Posterior cingulate gyrus (tissue), 11 donors: ENCODE measurements around the gene CENPP.

Source experiments
- DNase-seq, 10 donors: peaks; one replicate each; pipeline versions ENCODE4 v3.0.0 to v3.0.0-alpha.2; 2020 to 2021; ENCODE audit warnings: mixed read lengths in 3 of 10
- intact Hi-C: fragments of 100-400 bp; cut with DNase I; formaldehyde crosslinking; loops from one replicate; pipeline ENCODE4 v1.15.1; 2023

CENPP gene

DNA sequence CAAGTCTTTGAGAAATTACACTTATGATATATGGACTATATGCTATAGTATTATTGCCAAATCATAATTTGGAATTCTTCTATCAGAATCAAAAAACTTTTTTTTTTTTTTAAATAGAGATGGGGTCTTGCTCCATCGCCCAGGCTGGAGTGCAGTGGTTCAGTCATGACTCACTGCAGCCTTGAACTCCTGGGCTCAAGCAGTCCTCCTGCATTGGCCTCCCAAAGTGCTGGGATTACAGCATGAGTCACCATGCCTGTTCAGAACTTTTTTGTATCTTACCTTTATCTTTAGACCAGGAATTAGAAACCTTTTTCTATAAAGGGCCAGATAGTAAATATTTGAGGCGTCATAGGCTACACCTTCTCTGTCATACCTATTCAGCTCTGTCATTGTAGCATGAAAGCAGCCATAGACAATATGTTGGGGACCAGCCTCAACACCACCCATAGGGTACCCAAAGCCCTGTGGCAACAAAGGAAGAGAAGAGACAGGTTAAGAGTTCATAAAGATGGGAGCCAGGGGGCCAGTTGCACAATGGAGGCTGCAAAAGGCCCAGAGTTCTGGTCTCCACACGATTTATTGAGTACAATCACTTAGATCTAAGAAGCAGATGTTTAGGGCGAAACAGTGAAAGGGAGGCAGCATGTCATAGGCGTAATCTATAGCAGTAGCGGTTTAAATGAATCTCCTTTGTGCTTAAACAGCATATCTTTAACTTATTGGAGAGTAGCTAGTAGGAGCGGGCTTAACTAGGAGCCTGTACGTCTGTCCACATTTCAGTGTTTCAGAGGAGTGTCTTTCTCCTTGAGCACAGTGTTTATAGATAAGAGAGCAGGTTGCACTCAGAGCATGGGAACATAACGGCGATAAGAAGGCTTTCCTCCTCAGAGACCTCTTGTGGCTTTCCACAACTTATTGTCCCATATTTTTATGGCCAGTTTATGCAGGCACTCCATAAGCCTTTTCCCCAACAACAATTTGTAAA lies 197.5 kb downstream of the CENPP start:
- DNase-seq, result no peak
- intact Hi-C loops, result no loop called here

- no peak for DNase-seq
- intact Hi-C loops, result no loop called here
Observed at GRCh38 chr9:92524881-92525280, 199.1 kb downstream of the CENPP start.

- intact Hi-C loops, result no loop called here
- DNase-seq, result no peak
Observed at GRCh38 chr9:92525306-92525705, 199.6 kb downstream of the CENPP start.

DNA sequence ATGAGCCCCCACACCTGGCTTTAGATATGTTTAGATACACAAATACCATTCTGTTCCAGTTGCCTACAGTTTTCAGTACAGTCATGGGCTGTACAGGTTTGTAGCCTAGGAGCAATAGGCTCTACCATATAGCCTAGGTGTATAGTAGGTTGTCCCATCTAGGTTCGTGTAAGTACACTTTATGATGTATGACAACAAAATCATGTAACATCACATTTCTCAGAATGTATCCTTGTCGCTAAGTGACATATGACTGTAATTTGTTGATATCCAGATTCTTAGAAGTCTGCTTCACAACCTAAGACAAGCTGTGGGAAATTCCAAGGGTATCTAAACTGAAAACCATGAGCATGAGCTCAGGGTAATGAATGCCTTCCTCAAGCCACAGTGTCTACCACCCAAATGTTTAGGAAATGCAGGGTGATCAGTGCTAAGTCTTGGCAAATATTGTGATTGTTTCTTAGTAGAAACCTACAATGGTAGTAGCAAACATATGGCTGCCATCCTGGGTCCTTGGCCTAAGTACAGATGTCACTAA lies 201.6 kb downstream of the CENPP start:
- intact Hi-C loops, result no loop called here
- no peak for DNase-seq

- intact Hi-C loops, result no loop called here
- no peak for DNase-seq
Observed at GRCh38 chr9:92527832-92528521, 202.2 kb downstream of the CENPP start.

GRCh38 chr9:92528522-92528849 lies 202.7 kb downstream of the CENPP start:
- no peak for DNase-seq
- intact Hi-C loops, result no loop called here

DNA sequence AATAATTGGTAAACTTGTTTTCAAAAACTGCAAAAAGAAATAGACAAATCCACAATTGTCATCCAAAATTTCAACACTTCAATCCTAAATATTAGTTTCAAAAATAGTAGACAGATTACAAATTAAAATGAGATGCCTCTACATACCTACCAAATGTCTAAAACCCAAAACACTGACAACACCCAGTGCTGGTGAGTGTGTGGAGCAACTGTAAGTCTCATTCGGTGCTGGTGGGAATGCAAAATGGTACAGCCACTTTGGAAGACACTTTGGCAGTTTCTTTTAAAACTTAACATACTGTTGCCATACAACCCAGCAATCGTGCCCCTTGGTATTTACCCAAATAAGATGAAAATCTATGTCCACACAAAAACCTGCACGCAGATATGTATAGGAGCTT lies 203.4 kb downstream of the CENPP start:
- intact Hi-C loops, result no loop called here

GRCh38 chr9:92530893-92531292 lies 205.1 kb downstream of the CENPP start:
- intact Hi-C loops, result no loop called here
- no peak for DNase-seq

More for the DNA sequence above, 203.4 kb downstream of the CENPP start:
- no peak for DNase-seq

- no peak for DNase-seq
- intact Hi-C loops, result no loop called here
Observed at GRCh38 chr9:92534204-92534603, 208.5 kb downstream of the CENPP start.

DNA sequence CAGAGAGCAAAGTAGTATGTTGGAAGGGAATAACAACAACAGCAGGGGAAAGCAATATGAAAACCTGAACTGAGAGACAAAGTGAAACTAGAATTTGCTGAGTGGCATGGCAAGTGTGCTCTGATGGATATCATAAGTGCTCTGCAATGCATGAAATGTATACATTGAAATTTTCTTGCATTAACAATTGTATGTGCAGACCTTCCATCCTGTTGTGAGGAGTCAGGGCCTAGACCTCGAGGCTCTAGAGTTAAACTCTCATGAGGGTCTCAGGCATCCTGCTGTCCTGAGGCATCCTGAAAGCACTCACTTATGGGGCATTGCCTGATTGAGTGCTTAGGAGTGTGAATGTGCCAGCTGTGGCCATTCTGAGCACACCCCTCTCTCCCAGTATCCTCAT lies 208.9 kb downstream of the CENPP start:
- no peak for DNase-seq

GRCh38 chr9:92535940-92536850 lies 210.4 kb downstream of the CENPP start, which contains the start of gene ECM2:
TSS of gene ECM2 (minus strand) at chr9:92535990. CDS start at chr9:92522866, 13,124 bp downstream.
- intact Hi-C loops, result no loop called here
- no peak for DNase-seq

More for the DNA sequence above, 208.9 kb downstream of the CENPP start:
- intact Hi-C loops, result no loop called here

- intact Hi-C loops, result no loop called here
Observed at GRCh38 chr9:92538541-92538940, 212.8 kb downstream of the CENPP start.

GRCh38 chr9:92543972-92544371 lies 218.2 kb downstream of the CENPP start:
- intact Hi-C loops, result no loop called here
- DNase-seq, result no peak

More at GRCh38 chr9:92538541-92538940, 212.8 kb downstream of the CENPP start:
- no peak for DNase-seq

- intact Hi-C loops, result no loop called here
- peak in 1 of 10 donors; percentile 70 for DNase-seq
Observed at GRCh38 chr9:92545002-92545510, 219.3 kb downstream of the CENPP start.

DNA sequence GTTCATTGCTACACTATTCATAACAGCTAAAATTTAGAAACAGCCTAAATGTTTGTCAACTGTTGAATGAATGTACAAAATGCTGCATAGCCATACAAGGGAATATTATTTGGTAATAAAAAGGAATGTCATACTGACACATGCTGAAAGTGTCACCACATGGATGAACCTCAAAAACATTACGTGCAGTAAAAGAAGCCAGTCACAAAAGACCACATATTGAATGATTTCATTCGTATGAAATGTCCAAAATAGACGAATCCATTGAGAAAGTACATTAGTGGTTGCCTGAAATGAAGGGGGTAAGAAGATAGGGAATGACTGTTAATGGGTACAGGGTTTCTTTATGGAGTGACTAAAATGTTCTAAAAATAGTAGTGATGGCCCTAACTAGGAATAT lies 221.6 kb downstream of the CENPP start:
- no peak for DNase-seq
- intact Hi-C loops, result no loop called here

DNA sequence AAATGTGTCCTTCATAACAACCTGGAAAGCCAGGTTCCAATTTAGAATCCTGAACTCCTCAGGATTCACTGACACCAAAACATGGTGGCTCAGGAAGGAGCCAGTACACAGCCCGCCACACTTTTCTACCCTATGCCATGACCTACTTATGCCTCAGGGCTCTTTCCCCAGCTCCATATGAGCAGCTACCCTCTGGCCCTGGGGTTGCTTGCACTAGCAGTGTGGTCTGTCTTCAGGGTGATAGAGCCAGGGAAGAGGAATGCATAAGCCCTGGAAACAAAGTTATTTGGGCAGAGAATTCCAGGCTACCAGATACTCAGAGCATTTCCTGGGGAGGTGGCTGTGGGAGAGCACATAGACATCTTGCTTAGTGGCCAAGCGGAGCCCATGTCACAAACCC lies 225.0 kb downstream of the CENPP start:
- intact Hi-C loops, result no loop called here
- no peak for DNase-seq

DNA sequence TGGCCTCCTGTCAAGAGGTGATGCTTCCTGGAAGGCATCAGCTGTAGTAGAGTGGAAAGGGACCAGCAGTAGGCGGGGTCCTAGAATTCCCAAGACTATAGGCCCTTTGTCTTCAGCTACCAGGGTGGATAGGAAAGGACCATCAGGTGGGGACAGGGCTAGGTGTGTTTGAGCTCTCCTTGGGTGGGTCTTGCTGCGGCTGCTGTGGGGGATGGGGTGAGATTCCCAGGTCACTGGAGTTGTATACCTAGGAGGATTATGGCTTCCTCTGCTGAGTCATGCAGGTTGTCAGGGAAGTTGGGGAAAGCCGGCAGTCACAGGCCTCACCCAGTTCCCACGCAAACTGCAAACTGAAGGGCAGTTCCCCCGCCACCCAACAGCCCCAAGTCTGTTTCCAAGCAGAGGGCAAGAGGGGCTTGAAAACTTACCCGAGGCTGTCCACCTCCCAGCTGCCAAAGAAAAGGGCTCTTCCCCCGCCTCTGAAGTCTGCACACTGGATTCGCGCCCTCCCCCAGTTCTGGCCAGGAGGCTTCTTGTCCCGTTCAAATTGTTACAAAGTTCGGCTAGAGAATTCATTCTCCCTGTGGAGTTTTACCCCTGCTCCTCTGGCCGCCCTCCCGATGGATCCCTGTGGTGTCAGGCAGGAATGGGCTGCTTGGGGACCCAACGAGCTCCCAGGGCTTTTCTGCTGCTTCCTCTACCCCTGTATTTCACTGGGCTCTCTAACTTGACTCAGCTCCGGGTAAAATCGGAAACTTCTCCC lies 233.0 kb downstream of the CENPP start:
- DNase-seq, result no peak
- intact Hi-C loops, result no loop called here

- intact Hi-C loops, result no loop called here
- no peak for DNase-seq
Observed at GRCh38 chr9:92561374-92562330, 235.9 kb downstream of the CENPP start.
